Breast epithelium (tissue), 4 donors: ENCODE measurements around the gene MYL11. TPM values are rescaled to one million over a fixed set of nuclear protein-coding genes. Genes with fewer than 3 reads are reported as not detected.
"Not testable (repeated sequence)": the region's sequence is repeated elsewhere in the genome, so short reads cannot be mapped to it uniquely, and the experiment has no call there.

Experiments
- DNase-seq, 2 donors: peaks; one replicate each; pipeline ENCODE4 v3.0.0-alpha.2; 2019; ENCODE audit warnings: low spot score in 2 of 2
- H3K27ac ChIP-seq, 2 donors: fragments of 200-600 bp; sonication (generic) in 1 of 2; one replicate each; pipeline ENCODE4 v1.5.1; 2016 to 2019; ENCODE audit warnings: mild to moderate bottlenecking in 1 of 2
- H3K27me3 ChIP-seq, 2 donors: fragments of 200-600 bp; sonication (generic) in 1 of 2; one replicate each; pipeline versions ENCODE4 v1.5.1 to v1.6.0; 2017 to 2019; ENCODE audit warnings: control low read depth in 1 of 2, mild to moderate bottlenecking in 1 of 2
- H3K36me3 ChIP-seq: fragments of 200-600 bp; one replicate; pipeline ENCODE4 v1.5.1; 2019
- H3K4me1 ChIP-seq, 2 donors: fragments of 200-600 bp; sonication (generic); one replicate each; pipeline ENCODE4 v1.5.1; 2016 to 2019; ENCODE audit warnings: control low read depth in 1 of 2
- H3K4me3 ChIP-seq, 3 donors: fragments of 200-600 bp; sonication (generic); 1 replicate in 2 of 3; 2 replicates in 1 of 3; pipeline ENCODE4 v1.5.1; 2016 to 2019; ENCODE audit warnings: mild to moderate bottlenecking in 3 of 3, moderate library complexity in 2 of 3
- H3K9me3 ChIP-seq, 2 donors: fragments of 200-600 bp; sonication (generic) in 1 of 2; one replicate each; pipeline ENCODE4 v1.5.1; 2016 to 2019; ENCODE audit warnings: control low read depth in 1 of 2
- POLR2A ChIP-seq: fragments of 450-650 bp; IDR thresholded peaks from one replicate; pipeline ENCODE4 v1.6.1; 2016; ENCODE audit warnings: antibody characterized with exemption, mild to moderate bottlenecking, moderate library complexity
- POLR2AphosphoS5 ChIP-seq, 3 donors: sonication (generic); formaldehyde crosslinking; IDR thresholded peaks; one replicate each; pipeline ENCODE4 v1.6.1; 2017; ENCODE audit warnings: antibody characterized with exemption in 3 of 3
- intact Hi-C: fragments of 100-400 bp; cut with DNase I; formaldehyde crosslinking; loops from one replicate; pipeline ENCODE4 v1.15.1; 2023; ENCODE audit warnings: low total_unique reads
- total RNA-seq, 3 donors: library from RNA; depleted of rRNA; stranded (reverse); fragments of >200 nt; gene quantifications; one replicate each; pipeline ENCODE4 v1.1.0, GENCODE V29; 2016
- TF ChIP-seq, protein P1 (sequence below), 3 donors: fragments of 450-650 bp; IDR thresholded peaks; one replicate each; pipeline ENCODE4 v1.5.1; 2016 to 2017; ENCODE audit warnings: antibody characterized with exemption in 3 of 3, mild to moderate bottlenecking in 3 of 3, moderate library complexity in 3 of 3

MYL11 gene, protein sequence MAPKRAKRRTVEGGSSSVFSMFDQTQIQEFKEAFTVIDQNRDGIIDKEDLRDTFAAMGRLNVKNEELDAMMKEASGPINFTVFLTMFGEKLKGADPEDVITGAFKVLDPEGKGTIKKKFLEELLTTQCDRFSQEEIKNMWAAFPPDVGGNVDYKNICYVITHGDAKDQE
- total RNA-seq: not detected

DNA sequence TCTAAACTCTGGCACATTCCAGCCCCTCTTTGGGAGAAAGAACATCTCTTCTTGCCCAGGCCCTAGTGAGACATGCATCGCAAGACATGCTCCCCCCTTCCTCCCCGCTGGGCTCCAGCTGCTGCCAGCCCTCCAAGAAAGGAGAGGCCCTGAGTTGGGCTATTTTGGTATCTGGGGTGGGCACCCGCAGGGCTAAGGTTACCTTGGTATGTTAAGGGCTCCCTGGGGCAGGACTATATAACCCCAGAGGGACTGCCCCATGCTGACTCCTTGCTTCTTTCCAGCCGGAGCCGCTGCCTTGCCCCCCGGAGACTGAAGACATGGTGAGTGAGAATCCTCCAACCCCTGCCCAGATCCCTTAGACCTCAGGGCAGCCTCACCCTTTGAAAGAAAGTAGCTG, at the start of gene MYL11:
Gene MYL11, plus strand, starts transcription at position 265 of the 400 bp plus-strand sequence. Its CDS starts 56 bp downstream, at position 321.
- no peak within 1 kb of the TSS for H3K27ac ChIP-seq
- intact Hi-C loops: no loop called here
- H3K4me1 ChIP-seq: peaks cover 0 to 3% of the 10 kb centered on the region in 2 donors
- DNase-seq: no peak
- no peaks in the 10 kb centered on the region for H3K27me3 ChIP-seq
- TF ChIP-seq POLR2AphosphoS5 (IDR thresholded peaks at IDR 0.05) (no peak), POLR2A (no peak)
- TF ChIP-seq, protein P1, sequence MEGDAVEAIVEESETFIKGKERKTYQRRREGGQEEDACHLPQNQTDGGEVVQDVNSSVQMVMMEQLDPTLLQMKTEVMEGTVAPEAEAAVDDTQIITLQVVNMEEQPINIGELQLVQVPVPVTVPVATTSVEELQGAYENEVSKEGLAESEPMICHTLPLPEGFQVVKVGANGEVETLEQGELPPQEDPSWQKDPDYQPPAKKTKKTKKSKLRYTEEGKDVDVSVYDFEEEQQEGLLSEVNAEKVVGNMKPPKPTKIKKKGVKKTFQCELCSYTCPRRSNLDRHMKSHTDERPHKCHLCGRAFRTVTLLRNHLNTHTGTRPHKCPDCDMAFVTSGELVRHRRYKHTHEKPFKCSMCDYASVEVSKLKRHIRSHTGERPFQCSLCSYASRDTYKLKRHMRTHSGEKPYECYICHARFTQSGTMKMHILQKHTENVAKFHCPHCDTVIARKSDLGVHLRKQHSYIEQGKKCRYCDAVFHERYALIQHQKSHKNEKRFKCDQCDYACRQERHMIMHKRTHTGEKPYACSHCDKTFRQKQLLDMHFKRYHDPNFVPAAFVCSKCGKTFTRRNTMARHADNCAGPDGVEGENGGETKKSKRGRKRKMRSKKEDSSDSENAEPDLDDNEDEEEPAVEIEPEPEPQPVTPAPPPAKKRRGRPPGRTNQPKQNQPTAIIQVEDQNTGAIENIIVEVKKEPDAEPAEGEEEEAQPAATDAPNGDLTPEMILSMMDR (IDR thresholded peaks at IDR 0.05): no peak
- no peaks in the 10 kb centered on the region for H3K9me3 ChIP-seq
- H3K4me3 ChIP-seq: no peak within 1 kb of the TSS
- no peaks in the 10 kb centered on the region for H3K36me3 ChIP-seq

DNA sequence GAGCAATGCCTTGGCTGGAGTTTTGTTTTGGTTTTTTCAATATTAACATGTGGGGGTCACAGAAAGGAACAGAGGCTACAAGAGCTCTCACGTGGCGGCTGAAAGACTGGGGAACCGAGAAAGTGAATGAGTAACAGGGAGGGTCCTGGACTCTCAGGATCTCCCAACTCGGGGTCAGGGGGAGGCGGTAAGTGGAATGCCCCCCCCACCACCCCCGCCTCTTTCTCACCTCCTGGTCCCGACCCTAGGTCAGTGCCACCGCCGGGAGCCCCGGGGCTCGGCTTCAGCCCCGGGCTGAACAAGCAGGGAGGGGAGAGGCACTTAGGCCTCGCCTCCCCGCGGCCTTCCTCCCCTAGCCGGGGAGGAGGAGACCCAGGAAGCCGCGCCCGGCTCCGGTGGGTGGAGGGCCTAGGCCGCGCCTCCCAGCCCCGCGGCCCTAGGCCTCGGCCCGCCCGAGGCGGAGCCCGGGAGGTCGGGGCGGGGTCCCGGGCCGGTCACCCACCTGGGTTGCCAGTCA, 40.1 kb upstream of the MYL11 start:
- intact Hi-C loops, H3K27me3 ChIP-seq, H3K4me1 ChIP-seq, H3K36me3 ChIP-seq, H3K9me3 ChIP-seq: not testable (repeated sequence)
- Histone ChIP-seq H3K4me3 (peak overlapping the region; percentile 69 to 79 (median 77)), H3K27ac (peak overlapping the region; percentile 94)
- peak in 1 of 2 donors; percentile 69 for DNase-seq

DNA sequence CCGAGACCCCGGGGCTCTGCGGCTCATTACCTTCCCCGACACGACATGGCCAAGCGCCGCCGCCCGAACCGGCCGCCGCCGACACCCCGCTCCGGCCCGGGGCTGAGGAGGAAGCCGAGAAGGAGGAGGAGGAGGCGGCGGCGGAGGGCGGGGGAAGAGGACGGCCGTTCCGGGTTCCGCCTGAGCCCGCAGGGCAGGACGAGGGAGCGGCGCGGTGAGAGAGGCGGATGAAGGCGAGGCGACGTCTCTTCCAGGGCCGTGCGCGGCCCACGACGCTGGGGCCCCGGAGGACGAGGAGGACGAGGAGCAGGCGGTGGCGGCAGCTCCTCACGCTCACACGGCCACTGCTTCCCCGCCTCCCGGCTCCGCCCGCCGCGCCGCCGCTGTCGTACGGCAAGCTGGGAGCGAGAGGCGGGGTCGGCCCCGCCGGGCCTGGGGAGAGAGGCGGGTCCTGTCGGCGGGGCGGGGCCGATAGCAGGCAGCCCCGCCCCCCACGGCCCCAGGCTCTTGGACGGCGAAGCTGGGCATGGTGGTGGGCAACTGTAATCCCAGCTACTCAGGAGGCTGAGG, 39.5 kb upstream of the MYL11 start:
- intact Hi-C loops, H3K27me3 ChIP-seq, H3K36me3 ChIP-seq, H3K4me1 ChIP-seq, H3K9me3 ChIP-seq: not testable (repeated sequence)
- peak in 2 of 3 donors; percentile 57 to 63 for TF ChIP-seq POLR2AphosphoS5 (IDR thresholded peaks at IDR 0.05)
- TF ChIP-seq POLR2A: peak; percentile 14
- peak; percentile 76 to 80 for DNase-seq
- Histone ChIP-seq H3K27ac (peak overlapping the region; percentile 94), H3K4me3 (peak overlapping the region; percentile 69 to 79 (median 77))

DNA sequence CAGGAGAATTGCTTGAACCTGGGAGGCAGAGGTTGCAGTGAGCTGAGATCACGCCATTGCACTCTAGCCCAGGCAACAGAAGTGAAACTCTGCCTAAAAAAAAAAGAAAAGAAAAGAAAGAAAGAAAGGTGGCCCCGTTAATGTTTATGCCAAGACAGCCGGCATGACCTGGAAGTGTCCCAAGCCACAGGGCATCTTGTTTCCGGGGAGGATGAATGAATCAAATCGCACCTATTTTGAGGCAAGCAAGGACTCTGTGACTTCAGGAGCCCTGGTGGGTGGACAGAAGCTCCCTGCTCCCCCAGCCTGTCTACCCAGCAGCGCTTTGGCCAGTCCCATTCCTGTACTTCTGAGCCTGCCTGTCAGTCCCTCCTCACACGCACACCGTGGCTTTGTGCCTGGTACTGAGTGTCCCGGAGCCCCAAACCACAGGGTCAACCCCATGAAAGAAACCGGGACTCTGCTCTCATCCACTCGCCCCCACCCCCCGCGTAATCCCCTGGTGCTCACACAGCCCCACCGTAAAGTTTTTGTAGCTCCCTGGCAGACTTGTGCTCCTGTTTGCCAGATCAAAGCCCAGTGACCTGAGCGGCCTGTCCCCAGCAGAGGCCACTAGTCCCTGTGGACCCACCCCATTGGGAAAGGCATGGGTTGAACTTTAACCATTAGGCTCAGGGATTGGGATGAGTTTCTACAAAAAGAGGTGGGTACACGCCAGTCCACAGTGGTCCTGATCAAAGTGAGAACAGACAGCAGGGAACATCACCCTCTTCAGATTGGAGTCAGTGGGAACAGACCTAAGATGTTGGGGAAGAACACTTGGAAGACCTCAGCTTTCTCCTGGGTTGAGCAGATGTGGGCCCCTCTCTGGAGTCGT, 38.8 kb upstream of the MYL11 start:
- TF ChIP-seq, protein P1 (IDR thresholded peaks at IDR 0.05): no peak
- TF ChIP-seq POLR2A (no peak), POLR2AphosphoS5 (IDR thresholded peaks at IDR 0.05) (no peak)
- Histone ChIP-seq H3K27me3 (no peaks in the 10 kb centered on the region), H3K4me1 (peaks cover 0 to 6% of the 10 kb centered on the region in 2 donors), H3K4me3 (peak overlapping the region; percentile 69 to 79 (median 77)), H3K9me3 (no peaks in the 10 kb centered on the region), H3K36me3 (no peaks in the 10 kb centered on the region), H3K27ac (peak overlapping the region; percentile 94)
- intact Hi-C loops: no loop called here
- DNase-seq: no peak

DNA sequence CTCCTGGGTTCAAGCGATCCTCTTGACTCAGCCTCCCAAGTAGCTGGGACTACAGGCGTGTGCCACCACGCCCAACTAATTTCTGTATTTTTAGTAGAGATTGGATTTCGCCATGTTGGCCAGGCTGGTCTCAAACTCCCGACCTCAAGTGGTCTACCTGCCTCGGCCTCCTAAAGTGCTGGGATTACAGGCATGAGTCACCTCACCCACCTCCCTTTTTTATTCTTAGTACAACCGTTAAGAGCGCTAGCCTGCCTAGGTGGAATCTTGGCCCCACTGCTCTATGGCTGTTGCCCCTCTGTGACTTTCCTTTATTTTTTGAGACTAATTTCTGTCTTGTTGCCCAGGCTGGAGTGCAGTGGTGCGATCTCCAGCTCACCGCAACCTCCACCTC, 36.6 kb upstream of the MYL11 start:
- H3K9me3 ChIP-seq, DNase-seq, H3K27me3 ChIP-seq, H3K4me1 ChIP-seq, H3K36me3 ChIP-seq, H3K27ac ChIP-seq, intact Hi-C loops, H3K4me3 ChIP-seq: not testable (repeated sequence)

DNA sequence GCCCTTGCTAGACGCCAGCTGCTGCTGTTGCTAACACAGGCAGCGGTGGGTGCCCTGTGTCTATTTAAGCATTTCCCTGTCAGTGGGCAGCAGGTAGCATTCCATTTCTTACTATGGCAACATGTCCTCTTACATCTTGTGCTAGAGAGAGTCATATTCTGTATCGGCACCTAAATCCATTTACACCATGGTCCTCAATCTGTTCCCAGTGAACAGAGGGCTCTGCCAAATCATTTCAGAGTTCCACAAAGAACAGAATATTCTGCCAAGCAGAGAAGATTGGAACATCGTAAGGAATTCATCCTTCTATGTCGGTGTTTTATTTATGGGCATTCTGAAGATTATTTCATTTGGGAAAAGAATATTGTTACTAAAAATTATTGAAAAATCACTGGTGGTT, 35.9 kb upstream of the MYL11 start:
- H3K4me3 ChIP-seq, DNase-seq, H3K27me3 ChIP-seq, intact Hi-C loops, H3K9me3 ChIP-seq, H3K36me3 ChIP-seq, H3K27ac ChIP-seq, H3K4me1 ChIP-seq: not testable (repeated sequence)

DNA sequence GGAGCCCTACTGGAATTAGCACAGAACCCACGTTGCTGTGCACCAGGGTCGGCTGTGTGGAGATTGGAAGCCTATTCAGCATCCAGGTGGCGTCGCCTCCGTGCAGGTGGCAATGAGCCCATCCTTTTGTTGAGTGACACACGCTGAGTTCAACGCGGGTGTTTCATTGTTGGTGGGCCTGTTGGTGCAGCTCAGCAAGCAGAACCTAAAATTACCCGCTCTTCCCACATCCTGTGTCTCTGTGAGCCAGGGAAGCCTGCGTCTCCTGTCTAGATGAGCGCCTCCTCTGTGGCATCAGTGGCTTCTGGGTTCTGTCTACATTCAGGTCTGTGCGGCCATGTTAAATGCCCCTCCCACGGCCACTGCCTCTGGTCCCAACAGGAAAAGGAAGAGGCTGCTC, 34.0 kb upstream of the MYL11 start:
- H3K36me3 ChIP-seq: no peaks in the 10 kb centered on the region
- no peak overlapping the region for H3K27ac ChIP-seq
- TF ChIP-seq, protein P1 (IDR thresholded peaks at IDR 0.05): no peak
- no peak for TF ChIP-seq POLR2AphosphoS5 (IDR thresholded peaks at IDR 0.05)
- no peak for TF ChIP-seq POLR2A
- intact Hi-C loops: no loop called here
- peaks cover 0 to 5% of the 10 kb centered on the region in 2 donors for H3K4me1 ChIP-seq
- H3K27me3 ChIP-seq: no peaks in the 10 kb centered on the region
- no peak for DNase-seq
- H3K9me3 ChIP-seq: no peaks in the 10 kb centered on the region
- H3K4me3 ChIP-seq: no peak overlapping the region

DNA sequence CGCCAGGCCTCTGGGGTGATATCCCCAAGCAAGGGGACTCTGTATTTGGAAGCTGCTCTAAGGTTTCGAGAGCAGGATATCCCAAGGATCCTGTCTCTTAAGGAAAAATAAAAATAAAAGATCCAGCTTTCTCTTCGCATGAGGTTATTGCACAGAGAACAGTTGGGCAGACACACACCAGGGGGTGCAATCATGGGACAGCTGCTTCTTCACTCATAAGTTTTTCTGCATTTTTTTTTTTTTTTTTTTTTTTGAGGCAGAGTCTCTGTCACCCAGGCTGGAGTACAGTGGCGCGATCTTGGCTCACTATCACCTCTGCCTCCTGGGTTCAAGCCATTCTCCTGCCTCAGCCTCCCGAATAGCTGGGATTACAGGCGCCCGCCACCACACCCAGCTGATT, 32.6 kb upstream of the MYL11 start:
- H3K27ac ChIP-seq, H3K4me3 ChIP-seq, H3K4me1 ChIP-seq, H3K27me3 ChIP-seq, DNase-seq, intact Hi-C loops, H3K36me3 ChIP-seq, H3K9me3 ChIP-seq: not testable (repeated sequence)
